ENCODE results near the gene PDGFD.

Gene PDGFD

GRCh38 chr11:104001561-104002056 lies 162.3 kb downstream of the PDGFD start:
- Histone ChIP-seq H2AFZ (ENCODE audit: low read depth, low read length) (no peak overlapping the region), H3K27me3 (ENCODE audit: insufficient read depth, low read length, poor library complexity) (no peaks in the 10 kb centered on the region), H4K20me1 (ENCODE audit: insufficient read depth, low read length) (no peaks in the 10 kb centered on the region), H3K4me2 (ENCODE audit: insufficient read depth, low read length) (no peak overlapping the region), H3K79me2 (ENCODE audit: insufficient read depth, low read length) (no peaks in the 10 kb centered on the region), H3K9ac (ENCODE audit: low read depth, low read length) (no peak overlapping the region), H3K4me3 (ENCODE audit: low read depth in 1 of 2, low read length in 2 of 2) (no peak overlapping the region), H3K36me3 (ENCODE audit: insufficient read depth, low read length) (no peaks in the 10 kb centered on the region), H3K9me3 (ENCODE audit: insufficient read depth, low read length, severe bottlenecking) (no peaks in the 10 kb centered on the region), H3K27ac (ENCODE audit: low read length) (no peak overlapping the region), H3K4me1 (ENCODE audit: insufficient read depth, low read length) (no peaks in the 10 kb centered on the region)
- TF ChIP-seq CTCF (IDR thresholded peaks at IDR 0.05; ENCODE audit: borderline replicate concordance, extremely low read depth, low read length, poor library complexity, severe bottlenecking) (no peak), EZH2 (IDR thresholded peaks at IDR 0.05; ENCODE audit: borderline replicate concordance, low read depth, low read length, severe bottlenecking) (no peak)
- DNase-seq (no peak), ATAC-seq (ENCODE audit: insufficient read depth, low read depth) (no peak)

- DNase-seq = no peak
- no peak overlapping the region for H3K9ac ChIP-seq (ENCODE audit: low read depth, low read length)
- H3K9me3 ChIP-seq (ENCODE audit: insufficient read depth, low read length, severe bottlenecking) = no peaks in the 10 kb centered on the region
- no peaks in the 10 kb centered on the region for H4K20me1 ChIP-seq (ENCODE audit: insufficient read depth, low read length)
- TF ChIP-seq EZH2 (IDR thresholded peaks at IDR 0.05; ENCODE audit: borderline replicate concordance, low read depth, low read length, severe bottlenecking) = no peak
- no peak overlapping the region for H2AFZ ChIP-seq (ENCODE audit: low read depth, low read length)
- no peaks in the 10 kb centered on the region for H3K79me2 ChIP-seq (ENCODE audit: insufficient read depth, low read length)
- H3K27me3 ChIP-seq (ENCODE audit: insufficient read depth, low read length, poor library complexity) = no peaks in the 10 kb centered on the region
- no peak overlapping the region for H3K27ac ChIP-seq (ENCODE audit: low read length)
- H3K4me1 ChIP-seq (ENCODE audit: insufficient read depth, low read length) = no peaks in the 10 kb centered on the region
- H3K36me3 ChIP-seq (ENCODE audit: insufficient read depth, low read length) = no peaks in the 10 kb centered on the region
- no peak for ATAC-seq (ENCODE audit: insufficient read depth, low read depth)
- no peak overlapping the region for H3K4me2 ChIP-seq (ENCODE audit: insufficient read depth, low read length)
- H3K4me3 ChIP-seq (ENCODE audit: low read depth in 1 of 2, low read length in 2 of 2) = no peak overlapping the region
Measured at GRCh38 chr11:104000798-104001197, 163.1 kb downstream of the PDGFD start.

DNA sequence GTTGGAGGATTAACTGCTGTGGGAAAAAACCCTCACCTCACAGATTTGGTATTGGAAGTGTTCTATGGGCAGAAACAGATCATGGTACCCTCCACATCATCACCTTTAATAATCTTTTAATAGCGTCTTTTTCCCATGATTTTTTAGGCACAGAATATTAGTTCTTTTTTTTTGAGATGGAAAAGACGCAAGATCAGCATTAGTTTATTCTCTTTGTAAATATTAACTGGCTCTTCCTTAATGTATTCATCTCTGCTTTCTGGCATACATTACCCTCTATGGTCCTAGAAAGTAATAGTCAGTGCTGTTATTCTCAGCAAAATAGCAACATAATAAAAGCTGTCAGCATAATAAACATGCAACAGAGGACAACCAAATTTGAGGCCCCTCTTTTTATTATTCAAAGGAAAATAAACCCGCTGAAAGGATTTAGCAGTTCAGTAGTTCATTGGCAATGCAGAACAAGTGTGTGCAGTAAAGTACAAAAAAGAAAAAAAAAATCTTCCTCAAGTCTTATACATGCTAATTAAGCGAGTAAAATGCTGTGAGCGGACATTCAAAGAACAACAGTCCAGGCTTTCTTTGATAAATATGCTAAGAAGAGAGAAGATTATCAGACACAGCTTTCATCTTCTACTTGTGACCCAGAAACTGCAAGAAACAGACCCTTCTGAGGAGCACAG lies 165.0 kb downstream of the PDGFD start:
- no peaks in the 10 kb centered on the region for H3K9me3 ChIP-seq (ENCODE audit: insufficient read depth, low read length, severe bottlenecking)
- ATAC-seq (ENCODE audit: insufficient read depth, low read depth) = no peak
- H3K27me3 ChIP-seq (ENCODE audit: insufficient read depth, low read length, poor library complexity) = no peaks in the 10 kb centered on the region
- TF ChIP-seq CTCF (IDR thresholded peaks at IDR 0.05; ENCODE audit: borderline replicate concordance, extremely low read depth, low read length, poor library complexity, severe bottlenecking) (no peak), EZH2 (IDR thresholded peaks at IDR 0.05; ENCODE audit: borderline replicate concordance, low read depth, low read length, severe bottlenecking) (no peak)
- no peak overlapping the region for H3K27ac ChIP-seq (ENCODE audit: low read length)
- no peaks in the 10 kb centered on the region for H3K36me3 ChIP-seq (ENCODE audit: insufficient read depth, low read length)
- H3K9ac ChIP-seq (ENCODE audit: low read depth, low read length) = no peak overlapping the region
- H3K79me2 ChIP-seq (ENCODE audit: insufficient read depth, low read length) = no peaks in the 10 kb centered on the region
- no peaks in the 10 kb centered on the region for H3K4me1 ChIP-seq (ENCODE audit: insufficient read depth, low read length)
- no peak overlapping the region for H2AFZ ChIP-seq (ENCODE audit: low read depth, low read length)
- no peak for DNase-seq
- H3K4me3 ChIP-seq (ENCODE audit: low read depth in 1 of 2, low read length in 2 of 2) = no peak overlapping the region
- H4K20me1 ChIP-seq (ENCODE audit: insufficient read depth, low read length) = no peaks in the 10 kb centered on the region
- no peak overlapping the region for H3K4me2 ChIP-seq (ENCODE audit: insufficient read depth, low read length)

DNA sequence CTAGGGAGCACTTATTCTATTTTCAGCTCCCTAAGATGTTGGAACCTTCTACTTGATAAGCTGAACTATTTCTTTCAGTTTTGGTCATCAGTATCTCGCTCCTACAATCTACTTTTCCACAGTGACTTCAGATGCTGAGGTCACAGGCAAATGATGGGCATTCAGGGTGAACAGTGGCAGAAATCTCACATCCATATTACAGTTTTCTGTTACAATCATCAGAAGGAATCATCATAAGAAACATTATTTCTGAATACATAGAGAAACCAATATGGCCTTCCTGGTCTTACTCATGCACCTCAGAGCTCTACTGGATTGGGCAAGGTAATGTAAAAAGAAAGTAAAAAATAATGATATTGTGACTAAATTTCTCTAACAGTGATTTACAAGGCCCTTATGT lies 166.9 kb downstream of the PDGFD start:
- Histone ChIP-seq H3K4me1 (ENCODE audit: insufficient read depth, low read length) (no peaks in the 10 kb centered on the region), H3K4me3 (ENCODE audit: low read depth in 1 of 2, low read length in 2 of 2) (no peak overlapping the region), H3K27me3 (ENCODE audit: insufficient read depth, low read length, poor library complexity) (no peaks in the 10 kb centered on the region), H3K79me2 (ENCODE audit: insufficient read depth, low read length) (no peaks in the 10 kb centered on the region), H3K9ac (ENCODE audit: low read depth, low read length) (no peak overlapping the region), H3K36me3 (ENCODE audit: insufficient read depth, low read length) (no peaks in the 10 kb centered on the region), H3K9me3 (ENCODE audit: insufficient read depth, low read length, severe bottlenecking) (no peaks in the 10 kb centered on the region), H2AFZ (ENCODE audit: low read depth, low read length) (no peak overlapping the region), H3K4me2 (ENCODE audit: insufficient read depth, low read length) (no peak overlapping the region), H3K27ac (ENCODE audit: low read length) (no peak overlapping the region), H4K20me1 (ENCODE audit: insufficient read depth, low read length) (no peaks in the 10 kb centered on the region)
- no peak for DNase-seq
- ATAC-seq (ENCODE audit: insufficient read depth, low read depth) = no peak
- TF ChIP-seq CTCF (IDR thresholded peaks at IDR 0.05; ENCODE audit: borderline replicate concordance, extremely low read depth, low read length, poor library complexity, severe bottlenecking) (no peak), EZH2 (IDR thresholded peaks at IDR 0.05; ENCODE audit: borderline replicate concordance, low read depth, low read length, severe bottlenecking) (no peak)
